Putamen (tissue), 1 donor: ENCODE results near the gene SNX10.

Experiments used
- DNase-seq: peaks from one replicate; pipeline ENCODE4 v3.0.0-alpha.2; 2016; ENCODE audit warnings: low spot score

Gene SNX10

GRCh38 chr7:26298472-26299058 is 6.9 kb downstream of the SNX10 start:
- DNase-seq = no peak

GRCh38 chr7:26305090-26305868 is 13.6 kb downstream of the SNX10 start:
- DNase-seq = no peak

GRCh38 chr7:26305869-26306665 is 14.4 kb downstream of the SNX10 start:
- no peak for DNase-seq

GRCh38 chr7:26306790-26307189 is 15.1 kb downstream of the SNX10 start:
- no peak for DNase-seq

GRCh38 chr7:26307226-26307625 is 15.6 kb downstream of the SNX10 start:
- DNase-seq = no peak

- DNase-seq = no peak
Measured at GRCh38 chr7:26307791-26308190, 16.1 kb downstream of the SNX10 start.

GRCh38 chr7:26308551-26308950 is 16.9 kb downstream of the SNX10 start:
- no peak for DNase-seq

GRCh38 chr7:26309089-26309488 is 17.4 kb downstream of the SNX10 start:
- DNase-seq = no peak

GRCh38 chr7:26311798-26312197 is 20.1 kb downstream of the SNX10 start:
- no peak for DNase-seq

GRCh38 chr7:26317211-26317610 is 25.5 kb downstream of the SNX10 start:
- DNase-seq = no peak

- DNase-seq = no peak
Measured at GRCh38 chr7:26318921-26319320, 27.3 kb downstream of the SNX10 start.

GRCh38 chr7:26319636-26320035 is 28.0 kb downstream of the SNX10 start:
- no peak for DNase-seq

GRCh38 chr7:26320878-26321277 is 29.2 kb downstream of the SNX10 start:
- DNase-seq = no peak

GRCh38 chr7:26321435-26321834 is 29.8 kb downstream of the SNX10 start:
- DNase-seq = no peak

- no peak for DNase-seq
Measured at GRCh38 chr7:26326211-26326610, 34.5 kb downstream of the SNX10 start.

GRCh38 chr7:26328498-26329390 is 37.1 kb downstream of the SNX10 start:
- no peak for DNase-seq

- no peak for DNase-seq
Measured at GRCh38 chr7:26329520-26330255, 38.0 kb downstream of the SNX10 start.

- no peak for DNase-seq
Measured at GRCh38 chr7:26331113-26331512, 39.5 kb downstream of the SNX10 start.

GRCh38 chr7:26331789-26332188 is 40.1 kb downstream of the SNX10 start:
- no peak for DNase-seq

- DNase-seq = no peak
Measured at GRCh38 chr7:26332698-26333097, 41.0 kb downstream of the SNX10 start.

- no peak for DNase-seq
Measured at GRCh38 chr7:26334166-26334859, 42.7 kb downstream of the SNX10 start.
